Mucosa of rectum (tissue), 2 donors: ENCODE results near the gene CCT7.

Experiments used
- H3K27ac ChIP-seq, 2 donors: one replicate each; pipeline ENCODE4 v1.7.0; 2013; ENCODE audit warnings: inconsistent platforms in 2 of 2, low read depth in 2 of 2, low read length in 2 of 2
- H3K27me3 ChIP-seq, 2 donors: one replicate each; pipeline ENCODE4 v1.7.0; 2013; ENCODE audit warnings: low read length in 2 of 2; ENCODE audit not compliant: control insufficient read depth in 2 of 2, insufficient read depth in 2 of 2
- H3K36me3 ChIP-seq, 2 donors: one replicate each; pipeline ENCODE4 v1.7.0; 2013; ENCODE audit warnings: low read length in 2 of 2; ENCODE audit not compliant: control insufficient read depth in 2 of 2, insufficient read depth in 2 of 2
- H3K4me1 ChIP-seq, 2 donors: one replicate each; pipeline ENCODE4 v1.7.0; 2013; ENCODE audit warnings: low read length in 2 of 2, mild to moderate bottlenecking in 1 of 2; ENCODE audit not compliant: control insufficient read depth in 2 of 2, insufficient read depth in 2 of 2
- H3K4me3 ChIP-seq, 2 donors: one replicate each; pipeline ENCODE4 v1.7.0; 2013; ENCODE audit warnings: low read length in 2 of 2
- H3K9ac ChIP-seq, 2 donors: one replicate each; pipeline ENCODE4 v1.7.0; 2013; ENCODE audit warnings: low read length in 2 of 2, low read depth in 1 of 2, mild to moderate bottlenecking in 1 of 2
- H3K9me3 ChIP-seq, 2 donors: one replicate each; pipeline ENCODE4 v1.7.0; 2013; ENCODE audit warnings: low read length in 2 of 2; ENCODE audit not compliant: control insufficient read depth in 2 of 2
- donor health status: healthy.
- donor health status: Normal muscosa, but diverticular disease.

Gene CCT7

DNA sequence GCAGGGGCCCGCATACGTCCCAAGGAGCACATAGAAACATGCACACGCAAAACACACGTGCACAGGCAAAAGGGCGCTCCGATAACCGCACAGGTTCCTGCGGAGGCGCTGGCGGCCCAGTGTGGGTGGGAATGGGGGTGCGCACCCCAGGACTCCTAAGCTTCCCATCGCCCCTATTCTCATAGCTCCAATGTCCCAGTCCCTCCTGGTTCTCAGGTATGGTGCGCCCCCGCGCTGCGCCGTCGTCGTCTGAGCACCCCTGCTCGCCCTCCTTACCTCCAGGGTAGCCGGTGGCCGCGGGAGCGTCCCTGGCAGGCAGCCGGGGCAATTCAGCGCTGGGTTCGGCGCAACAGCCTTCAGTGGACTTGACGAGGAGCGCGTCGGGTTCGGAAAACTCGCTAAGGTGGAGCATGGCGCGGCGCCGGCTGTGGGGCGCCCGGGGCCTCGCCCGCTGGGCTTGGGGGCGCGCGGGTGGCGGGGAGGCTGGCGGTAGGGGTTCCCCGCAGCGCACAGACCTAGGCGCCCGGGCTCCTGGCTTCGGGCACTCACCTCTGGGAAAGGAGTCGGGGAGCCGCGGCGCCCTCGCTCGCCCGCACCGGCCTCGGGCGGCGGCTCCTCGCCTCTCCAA lies 58.9 kb downstream of the CCT7 start:
- H3K4me3 ChIP-seq = peak overlapping the region in 1 of 2 donors; percentile 56
- H3K4me1 ChIP-seq = peaks cover 2 to 12% of the 10 kb centered on the region in 2 donors
- H3K9me3 ChIP-seq = no peaks in the 10 kb centered on the region
- peaks cover 39 to 48% of the 10 kb centered on the region in 2 donors for H3K27me3 ChIP-seq
- H3K27ac ChIP-seq = no peak overlapping the region
- no peak overlapping the region for H3K9ac ChIP-seq
- H3K36me3 ChIP-seq = no peaks in the 10 kb centered on the region

DNA sequence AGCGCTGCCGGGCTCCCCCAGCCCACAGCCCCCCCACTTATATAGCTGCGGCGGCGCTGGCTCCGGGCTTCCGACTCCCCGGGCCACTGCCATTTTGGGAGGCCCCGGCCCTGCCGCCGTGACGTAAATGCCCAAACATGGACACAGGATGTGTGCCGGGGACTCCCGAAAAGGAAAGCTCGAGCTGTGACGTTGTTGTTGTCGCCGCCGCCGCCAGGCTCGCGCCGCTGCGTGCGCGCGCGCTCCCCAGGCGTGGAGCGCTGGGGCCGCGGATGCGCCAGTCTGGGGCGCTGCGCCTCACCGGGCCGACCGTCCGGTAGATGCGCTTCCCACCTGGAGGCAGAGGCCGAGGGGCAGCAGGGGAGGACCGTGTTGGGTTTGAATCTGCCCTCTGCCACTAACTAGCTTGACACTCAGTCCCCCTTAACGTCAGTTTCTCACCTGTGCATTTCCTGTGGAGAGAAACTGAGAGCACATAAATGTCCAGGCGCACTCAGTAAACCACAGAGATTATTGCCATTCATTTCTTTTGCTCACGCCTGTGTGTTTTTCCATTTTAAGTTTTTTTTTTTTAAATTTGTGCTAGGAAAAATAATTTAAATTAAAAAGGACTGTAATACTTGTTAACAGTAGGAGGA lies 59.5 kb downstream of the CCT7 start, which contains the start of gene EGR4:
Gene EGR4, minus strand, starts transcription at position 15 of the 638 bp plus-strand sequence. CDS start 231 bp downstream, outside the sequence.
- H3K9me3 ChIP-seq = no peaks in the 10 kb centered on the region
- no peak within 1 kb of the TSS for H3K9ac ChIP-seq
- peaks cover 2 to 12% of the 10 kb centered on the region in 2 donors for H3K4me1 ChIP-seq
- H3K27ac ChIP-seq = no peak within 1 kb of the TSS
- no peaks in the 10 kb centered on the region for H3K36me3 ChIP-seq
- H3K27me3 ChIP-seq = peaks cover 39 to 48% of the 10 kb centered on the region in 2 donors
- H3K4me3 ChIP-seq = peak within 1 kb of the TSS; percentile 41 to 56

DNA sequence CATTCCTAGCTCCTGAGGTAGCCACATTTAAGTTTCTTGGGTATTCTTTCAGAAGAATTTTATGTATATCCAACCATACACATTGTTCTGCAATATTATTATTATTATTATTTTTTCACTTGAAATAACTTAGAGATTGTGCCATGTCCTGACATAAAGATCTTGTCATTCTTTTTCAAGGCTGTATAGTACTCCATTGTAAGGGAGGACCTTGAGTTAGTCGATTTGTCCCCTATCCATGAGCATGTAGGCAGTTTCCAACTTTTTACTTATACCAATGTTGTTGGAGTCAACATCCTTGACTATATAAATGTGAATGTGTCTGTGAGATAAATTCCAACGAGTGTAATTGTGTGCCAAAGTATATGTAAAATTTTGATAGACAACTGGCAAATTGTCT lies 60.1 kb downstream of the CCT7 start:
- Histone ChIP-seq H3K27ac (no peak overlapping the region), H3K4me3 (no peak overlapping the region), H3K9ac (no peak overlapping the region), H3K9me3 (no peaks in the 10 kb centered on the region), H3K36me3 (no peaks in the 10 kb centered on the region), H3K27me3 (peaks cover 39 to 48% of the 10 kb centered on the region in 2 donors), H3K4me1 (peaks cover 2 to 12% of the 10 kb centered on the region in 2 donors)

DNA sequence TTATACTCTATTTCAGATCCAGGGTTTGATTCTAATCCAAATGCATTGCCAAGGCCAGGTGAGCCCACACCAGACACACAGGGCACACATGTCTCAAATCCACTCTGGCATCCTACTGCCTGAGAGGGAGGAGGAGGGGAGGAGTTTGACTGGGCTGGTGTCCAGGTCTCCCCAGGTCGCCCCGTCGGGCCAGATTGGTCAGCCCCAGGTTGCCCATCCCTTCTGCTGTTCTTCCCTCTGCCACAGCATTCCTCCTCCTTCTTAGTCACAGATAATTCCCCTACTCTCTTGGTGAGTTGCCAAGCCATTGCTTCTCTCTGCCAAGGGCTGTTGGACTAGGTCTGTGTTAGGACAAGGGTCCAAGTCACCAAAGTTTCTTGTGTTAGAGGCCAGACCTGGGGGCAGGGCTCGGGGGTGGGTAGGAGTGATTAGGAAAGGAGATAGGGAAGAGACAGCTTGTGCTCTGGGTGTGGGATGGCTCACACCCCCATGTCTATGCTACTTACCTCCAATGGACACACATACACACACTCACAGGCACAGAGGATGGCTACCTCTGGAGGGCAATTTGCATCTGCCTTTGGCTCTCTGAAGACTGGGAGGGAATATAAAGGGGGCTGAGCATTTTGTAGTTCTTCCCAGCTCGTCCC lies 61.8 kb downstream of the CCT7 start:
- peaks cover 2 to 12% of the 10 kb centered on the region in 2 donors for H3K4me1 ChIP-seq
- no peak overlapping the region for H3K9ac ChIP-seq
- H3K4me3 ChIP-seq = no peak overlapping the region
- H3K9me3 ChIP-seq = no peaks in the 10 kb centered on the region
- no peaks in the 10 kb centered on the region for H3K36me3 ChIP-seq
- H3K27me3 ChIP-seq = peaks cover 35 to 45% of the 10 kb centered on the region in 2 donors
- H3K27ac ChIP-seq = no peak overlapping the region

DNA sequence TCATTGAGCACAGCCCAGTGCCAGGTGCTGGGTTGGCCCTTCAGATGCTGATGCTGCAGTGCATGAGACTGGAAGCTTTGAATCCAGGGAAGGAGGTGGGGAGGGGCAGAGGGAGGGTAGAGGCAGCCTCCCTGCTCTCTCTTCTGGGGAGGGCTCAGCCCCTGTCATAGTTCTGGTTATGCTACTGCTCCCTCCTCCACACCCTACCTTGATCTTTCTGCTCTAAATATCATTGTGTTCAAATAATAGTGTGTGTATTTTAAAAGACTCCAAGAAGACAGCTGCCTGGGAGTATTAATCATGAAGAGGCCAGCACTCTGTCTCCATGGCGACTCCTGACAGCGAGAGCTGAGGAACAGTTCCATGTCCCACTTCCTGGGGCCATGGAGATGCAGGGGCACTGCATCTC lies 63.0 kb downstream of the CCT7 start:
- no peaks in the 10 kb centered on the region for H3K36me3 ChIP-seq
- H3K9ac ChIP-seq = no peak overlapping the region
- peaks cover 35 to 37% of the 10 kb centered on the region in 2 donors for H3K27me3 ChIP-seq

DNA sequence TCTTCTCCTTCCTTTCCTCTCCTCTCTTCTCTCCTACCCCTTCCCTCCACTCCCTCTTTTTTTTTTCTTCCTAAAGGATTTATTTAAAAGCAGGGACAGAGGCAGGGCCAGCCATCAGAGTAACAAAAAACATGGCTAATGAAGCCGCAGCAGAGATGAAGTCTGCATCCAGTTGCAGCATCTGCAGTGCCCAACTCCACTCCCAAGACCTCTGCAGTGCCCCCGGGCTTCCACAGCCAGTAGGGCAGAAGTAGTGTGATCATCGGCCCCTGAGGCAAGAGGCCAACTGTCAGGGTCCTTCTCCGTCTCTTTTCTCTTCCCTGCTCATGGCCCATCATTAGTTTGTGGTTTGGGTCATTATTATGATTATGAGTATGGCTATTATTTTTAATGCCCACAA lies 63.5 kb downstream of the CCT7 start:
- Histone ChIP-seq H3K36me3 (no peaks in the 10 kb centered on the region), H3K9ac (no peak overlapping the region), H3K27ac (no peak overlapping the region), H3K4me1 (peaks cover 2 to 8% of the 10 kb centered on the region in 2 donors), H3K27me3 (peaks cover 32% of the 10 kb centered on the region in 2 donors), H3K4me3 (no peak overlapping the region), H3K9me3 (no peaks in the 10 kb centered on the region)

More for the DNA sequence above, 63.0 kb downstream of the CCT7 start:
- H3K4me3 ChIP-seq = no peak overlapping the region
- H3K4me1 ChIP-seq = peaks cover 2 to 8% of the 10 kb centered on the region in 2 donors
- H3K9me3 ChIP-seq = no peaks in the 10 kb centered on the region
- H3K27ac ChIP-seq = no peak overlapping the region

DNA sequence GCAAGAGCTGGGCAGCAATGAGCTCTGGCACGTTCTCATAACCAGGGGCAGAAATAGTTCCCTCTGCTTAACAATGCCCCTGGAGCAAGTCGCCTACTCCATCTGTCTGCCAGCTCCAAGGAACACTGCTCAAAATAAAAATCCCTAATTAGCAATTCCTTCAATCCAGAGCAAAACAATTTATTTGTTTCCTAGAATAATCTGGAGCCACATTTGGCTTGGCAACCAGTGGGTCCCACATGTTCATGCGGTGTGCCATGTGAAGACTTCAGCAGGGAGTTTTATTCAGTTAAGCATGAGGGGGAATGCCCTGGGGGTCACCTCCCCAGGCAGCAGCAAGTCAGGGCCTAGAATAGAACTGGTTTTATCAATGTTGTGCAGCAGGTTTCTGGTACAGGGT lies 66.8 kb downstream of the CCT7 start:
- H3K4me3 ChIP-seq = no peak overlapping the region
- H3K9me3 ChIP-seq = no peaks in the 10 kb centered on the region
- H3K9ac ChIP-seq = no peak overlapping the region
- H3K4me1 ChIP-seq = no peaks in the 10 kb centered on the region
- no peak overlapping the region for H3K27ac ChIP-seq
- no peaks in the 10 kb centered on the region for H3K36me3 ChIP-seq
- H3K27me3 ChIP-seq = peaks cover 3 to 5% of the 10 kb centered on the region in 2 donors

DNA sequence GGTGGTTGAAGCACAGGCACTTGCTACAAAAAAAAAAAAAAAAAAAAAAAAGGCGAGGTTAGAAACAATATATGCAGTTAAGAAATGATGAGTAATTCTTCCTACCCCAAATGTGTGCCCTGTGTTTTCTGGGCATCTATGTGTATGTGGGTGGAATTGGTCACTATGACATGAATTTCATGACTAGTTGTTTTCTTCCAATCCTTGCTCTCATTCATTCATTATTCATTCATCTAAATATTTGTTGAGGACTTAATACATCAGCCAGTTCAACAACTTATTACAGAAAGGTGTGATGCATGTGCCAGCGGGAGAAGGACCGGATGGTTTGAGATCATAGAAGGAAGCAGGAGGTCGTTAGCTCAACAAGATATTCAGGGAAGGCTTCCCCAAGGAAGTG lies 67.5 kb downstream of the CCT7 start:
- Histone ChIP-seq H3K4me1 (no peaks in the 10 kb centered on the region), H3K9me3 (no peaks in the 10 kb centered on the region), H3K27me3 (peaks cover 0 to 2% of the 10 kb centered on the region in 2 donors)

More for the DNA sequence above, 67.5 kb downstream of the CCT7 start:
- Histone ChIP-seq H3K27ac (no peak overlapping the region), H3K9ac (no peak overlapping the region), H3K4me3 (no peak overlapping the region), H3K36me3 (no peaks in the 10 kb centered on the region)
